ENCODE data around the gene MT1F. TPM values are rescaled to one million over a fixed set of nuclear protein-coding genes. Genes with fewer than 3 reads are reported as not detected.

Gene MT1F
- polyA plus RNA-seq, 3 donors: 10.2 to 21.9 (median 13.6) TPM

DNA sequence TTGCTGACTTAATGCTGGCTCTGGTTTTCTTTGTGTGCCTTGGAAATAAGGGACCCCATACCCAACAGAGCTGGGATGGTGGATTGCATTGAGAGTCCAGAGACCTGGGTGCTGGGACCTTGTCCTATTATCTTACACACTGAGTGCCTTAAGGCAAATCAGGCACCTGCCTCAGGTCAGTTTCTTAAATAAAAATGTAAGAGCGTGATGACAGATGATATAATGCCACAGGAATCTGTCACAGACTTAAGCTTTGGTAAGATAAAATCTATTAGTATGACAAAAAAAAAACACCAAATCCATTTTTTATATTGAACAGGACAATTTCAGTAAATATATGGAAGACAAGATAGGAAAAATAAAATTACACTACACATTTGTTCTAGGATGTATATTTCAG is 17.7 kb upstream of the MT1F start:
- Histone ChIP-seq H3K36me3 (replicated peaks in 1 of 2; ENCODE audit: control insufficient read depth in 1 of 2, insufficient read depth in 2 of 2, low read length in 2 of 2) (no peaks in the 10 kb centered on the region), H3K4me2 (replicated peaks; ENCODE audit: extremely low read depth, low read length, poor library complexity, severe bottlenecking) (no peak overlapping the region), H3K4me1 (ENCODE audit: control insufficient read depth in 1 of 2, insufficient read depth in 2 of 2, low read length in 2 of 2) (peaks cover 10 to 15% of the 10 kb centered on the region in 2 donors), H3K79me2 (ENCODE audit: insufficient read depth, low read length) (no peaks in the 10 kb centered on the region), H4K20me1 (ENCODE audit: insufficient read depth, low read length) (no peaks in the 10 kb centered on the region), H3K9me3 (replicated peaks in 1 of 2; ENCODE audit: control insufficient read depth in 1 of 2, insufficient read depth in 1 of 2, low read length in 2 of 2) (peaks cover 0 to 37% of the 10 kb centered on the region in 2 donors), H3K27me3 (ENCODE audit: control insufficient read depth in 2 of 2, insufficient read depth in 2 of 2, low read length in 2 of 2) (peaks cover 85 to 99% of the 10 kb centered on the region in 2 donors), H3K4me3 (replicated peaks in 1 of 3; ENCODE audit: low read depth in 2 of 3, low read length in 3 of 3) (no peak overlapping the region), H3K27ac (ENCODE audit: low read depth in 1 of 2, low read length in 2 of 2) (no peak overlapping the region), H2AFZ (ENCODE audit: insufficient read depth, low read depth, low read length, poor library complexity, severe bottlenecking) (no peak overlapping the region), H3K9ac (ENCODE audit: insufficient read depth, low read length, poor library complexity, severe bottlenecking) (no peak overlapping the region)
- DNase-seq: no peak
- Mint-ChIP-seq H3K4me3 (peak overlapping the region in 1 of 2 donors; percentile 36), H3K27ac (no peak overlapping the region), H3K36me3 (peaks cover 0 to under 1% of the 10 kb centered on the region in 2 donors), H3K4me1 (peaks cover 25% of the 10 kb centered on the region), H3K27me3 (ENCODE audit: low read depth in 3 of 3) (peaks cover 88 to 99% (median 96%) of the 10 kb centered on the region in 3 donors), H3K9me3 (peaks cover 0 to 8% (median 3%) of the 10 kb centered on the region in 7 donors)
- intact Hi-C loops (cut with micrococcal nuclease): no loop called here
- no CpG with 5 or more reads among the region's 1 CpG for WGBS (ENCODE audit: insufficient coverage)
- TF ChIP-seq, protein P1, sequence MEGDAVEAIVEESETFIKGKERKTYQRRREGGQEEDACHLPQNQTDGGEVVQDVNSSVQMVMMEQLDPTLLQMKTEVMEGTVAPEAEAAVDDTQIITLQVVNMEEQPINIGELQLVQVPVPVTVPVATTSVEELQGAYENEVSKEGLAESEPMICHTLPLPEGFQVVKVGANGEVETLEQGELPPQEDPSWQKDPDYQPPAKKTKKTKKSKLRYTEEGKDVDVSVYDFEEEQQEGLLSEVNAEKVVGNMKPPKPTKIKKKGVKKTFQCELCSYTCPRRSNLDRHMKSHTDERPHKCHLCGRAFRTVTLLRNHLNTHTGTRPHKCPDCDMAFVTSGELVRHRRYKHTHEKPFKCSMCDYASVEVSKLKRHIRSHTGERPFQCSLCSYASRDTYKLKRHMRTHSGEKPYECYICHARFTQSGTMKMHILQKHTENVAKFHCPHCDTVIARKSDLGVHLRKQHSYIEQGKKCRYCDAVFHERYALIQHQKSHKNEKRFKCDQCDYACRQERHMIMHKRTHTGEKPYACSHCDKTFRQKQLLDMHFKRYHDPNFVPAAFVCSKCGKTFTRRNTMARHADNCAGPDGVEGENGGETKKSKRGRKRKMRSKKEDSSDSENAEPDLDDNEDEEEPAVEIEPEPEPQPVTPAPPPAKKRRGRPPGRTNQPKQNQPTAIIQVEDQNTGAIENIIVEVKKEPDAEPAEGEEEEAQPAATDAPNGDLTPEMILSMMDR (IDR thresholded peaks at IDR 0.05): no peak

DNA sequence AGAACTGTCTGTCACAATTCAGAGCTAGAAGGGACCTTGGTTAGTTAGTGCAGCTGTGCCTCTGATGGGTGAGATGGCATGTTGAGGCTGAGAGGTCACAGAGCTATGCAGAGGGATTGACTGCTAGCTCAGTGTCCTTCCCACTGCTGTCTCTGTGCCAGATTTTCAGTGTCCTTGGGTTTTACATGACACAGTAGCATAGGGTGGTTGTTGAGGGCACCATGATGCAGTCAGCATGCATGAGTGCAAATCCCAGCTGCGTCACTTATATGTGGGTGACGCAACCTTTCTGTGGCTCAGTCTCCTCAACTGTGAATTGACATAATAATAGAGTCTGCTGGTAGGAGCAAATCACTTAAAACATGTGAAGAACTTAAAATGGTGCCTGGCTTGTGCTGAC is 16.6 kb upstream of the MT1F start:
- H2AFZ ChIP-seq (ENCODE audit: insufficient read depth, low read depth, low read length, poor library complexity, severe bottlenecking): no peak overlapping the region
- peaks cover 10 to 15% of the 10 kb centered on the region in 2 donors for H3K4me1 ChIP-seq (ENCODE audit: control insufficient read depth in 1 of 2, insufficient read depth in 2 of 2, low read length in 2 of 2)
- intact Hi-C loops (cut with micrococcal nuclease): no loop called here
- no peaks in the 10 kb centered on the region for H3K36me3 ChIP-seq (replicated peaks in 1 of 2; ENCODE audit: control insufficient read depth in 1 of 2, insufficient read depth in 2 of 2, low read length in 2 of 2)
- no peak overlapping the region for H3K27ac ChIP-seq (ENCODE audit: low read depth in 1 of 2, low read length in 2 of 2)
- no peaks in the 10 kb centered on the region for H3K79me2 ChIP-seq (ENCODE audit: insufficient read depth, low read length)
- H4K20me1 ChIP-seq (ENCODE audit: insufficient read depth, low read length): no peaks in the 10 kb centered on the region
- DNase-seq: no peak
- Mint-ChIP-seq H3K27ac (no peak overlapping the region), H3K27me3 (ENCODE audit: low read depth in 3 of 3) (peaks cover 87 to 99% (median 97%) of the 10 kb centered on the region in 3 donors), H3K36me3 (no peaks in the 10 kb centered on the region), H3K4me1 (peaks cover 20% of the 10 kb centered on the region), H3K9me3 (peaks cover 0 to 8% (median 2%) of the 10 kb centered on the region in 7 donors), H3K4me3 (peak overlapping the region in 1 of 2 donors; percentile 60)
- TF ChIP-seq, protein P1 (IDR thresholded peaks at IDR 0.05): no peak
- peaks cover 84 to 100% of the 10 kb centered on the region in 2 donors for H3K27me3 ChIP-seq (ENCODE audit: control insufficient read depth in 2 of 2, insufficient read depth in 2 of 2, low read length in 2 of 2)
- peaks cover 0 to 27% of the 10 kb centered on the region in 2 donors for H3K9me3 ChIP-seq (replicated peaks in 1 of 2; ENCODE audit: control insufficient read depth in 1 of 2, insufficient read depth in 1 of 2, low read length in 2 of 2)
- H3K9ac ChIP-seq (ENCODE audit: insufficient read depth, low read length, poor library complexity, severe bottlenecking): no peak overlapping the region
- H3K4me2 ChIP-seq (replicated peaks; ENCODE audit: extremely low read depth, low read length, poor library complexity, severe bottlenecking): no peak overlapping the region
- H3K4me3 ChIP-seq (replicated peaks in 1 of 3; ENCODE audit: low read depth in 2 of 3, low read length in 3 of 3): no peak overlapping the region
- WGBS (ENCODE audit: insufficient coverage): 76% methylated on average over 2 of the region's 2 CpGs

Measured in CD14-positive monocyte (primary cell).